ENCODE data around the gene HERC3.

- TF ChIP-seq CTCF (IDR thresholded peaks at IDR 0.05) = no peak
- no peak for TF ChIP-seq POLR2A (IDR thresholded peaks at IDR 0.05)
Measured at GRCh38 chr4:88609387-88609786, 17.1 kb downstream of the HERC3 start.

All from lower leg skin (tissue), 3 donors.